CD4-positive, alpha-beta memory T cell (primary cell): ENCODE data around the gene FANCM. TPM values are rescaled to one million over a fixed set of nuclear protein-coding genes. Genes with fewer than 3 reads are reported as not detected.

ENCODE experiments used
- CTCF ChIA-PET: fragments of 350-600 bp; sonication (Branson Sonifier 250); formaldehyde crosslinking; loops from one replicate; lab custom pipeline; 2021; ENCODE audit warnings: inconsistent platforms; ENCODE audit not compliant: partially characterized antibody; lab: Charles Lee
- POLR2A ChIA-PET: fragments of 350-600 bp; sonication (Branson Sonifier 250); formaldehyde crosslinking; loops from one replicate; lab custom pipeline; 2021; ENCODE audit not compliant: partially characterized antibody; lab: Charles Lee
- DNase-seq, 5 donors: peaks; one replicate each; pipeline versions ENCODE4 v3.0.0 to v3.0.0-alpha.2; 2020 to 2022; ENCODE audit warnings: mixed read lengths in 1 of 5
- H3K27ac ChIP-seq: one replicate; pipeline ENCODE4 v1.7.0; 2013; ENCODE audit warnings: low read depth, low read length
- H3K27me3 ChIP-seq: 2 replicates; pipeline ENCODE4 v1.7.0; 2013; ENCODE audit warnings: mild to moderate bottlenecking, low read length, moderate library complexity; ENCODE audit not compliant: insufficient read depth
- H3K36me3 ChIP-seq: 2 replicates; pipeline ENCODE4 v1.7.0; 2013; ENCODE audit warnings: mild to moderate bottlenecking, low read length, moderate library complexity; ENCODE audit not compliant: insufficient read depth
- H3K4me1 ChIP-seq: 2 replicates; pipeline ENCODE4 v1.7.0; 2013; ENCODE audit warnings: mild to moderate bottlenecking, low read length, moderate library complexity; ENCODE audit not compliant: insufficient read depth
- H3K4me3 ChIP-seq, 2 donors: one replicate each; pipeline ENCODE4 v1.7.0; 2013; ENCODE audit warnings: low read length in 2 of 2, mild to moderate bottlenecking in 1 of 2
- H3K9me3 ChIP-seq, 2 donors: one replicate each; pipeline ENCODE4 v1.7.0; 2013; ENCODE audit warnings: low read length in 2 of 2, control low read depth in 1 of 2; ENCODE audit not compliant: control insufficient read depth in 1 of 2
- H3K27ac Mint-ChIP-seq, 7 donors: one replicate each; pipeline ENCODE4 v1.8.0; 2020 to 2021; ENCODE audit warnings: mixed read lengths in 7 of 7, mild to moderate bottlenecking in 6 of 7, inconsistent platforms in 3 of 7, moderate library complexity in 3 of 7
- H3K27me3 Mint-ChIP-seq, 2 donors: one replicate each; pipeline ENCODE4 v1.8.0; 2020 to 2021; ENCODE audit warnings: mixed read lengths in 2 of 2
- H3K36me3 Mint-ChIP-seq, 2 donors: one replicate each; pipeline ENCODE4 v1.8.0; 2020 to 2021; ENCODE audit warnings: mixed read lengths in 2 of 2, inconsistent platforms in 1 of 2, mild to moderate bottlenecking in 1 of 2
- H3K4me1 Mint-ChIP-seq, 4 donors: one replicate each; pipeline ENCODE4 v1.8.0; 2020 to 2021; ENCODE audit warnings: mixed read lengths in 4 of 4, mild to moderate bottlenecking in 1 of 4
- H3K4me3 Mint-ChIP-seq, 8 donors: one replicate each; pipeline ENCODE4 v1.8.0; 2020 to 2021; ENCODE audit warnings: mixed read lengths in 8 of 8, mild to moderate bottlenecking in 7 of 8, moderate library complexity in 6 of 8, inconsistent platforms in 3 of 8
- H3K9me3 Mint-ChIP-seq, 8 donors: one replicate each; pipeline ENCODE4 v1.8.0; 2020 to 2021; ENCODE audit warnings: mixed read lengths in 8 of 8, mild to moderate bottlenecking in 5 of 8, inconsistent platforms in 3 of 8, moderate library complexity in 1 of 8
- intact Hi-C: fragments of 100-400 bp; cut with micrococcal nuclease; formaldehyde crosslinking; loops from one replicate; pipeline ENCODE4 v1.15.1; 2023
- polyA plus RNA-seq, 2 donors: library from polyadenylated mRNA; unstranded; fragments of 300-500 nt; fragmentation: Illumina TruSeq; gene quantifications; one replicate each; pipeline ENCODE4 v1.2.3, GENCODE V29; 2021
- total RNA-seq, 2 experiments: library from RNA; stranded (reverse); gene quantifications; one replicate each; pipeline ENCODE4 v1.2.3, GENCODE V29; 2021

FANCM gene
- total and polyA plus RNA-seq, 4 experiments from 2014 or later: 2.1 to 8.6 (median 6.8) TPM

GRCh38 chr14:45169906-45170305 is 34.2 kb downstream of the FANCM start:
- POLR2A ChIA-PET: no interaction called here
- Histone ChIP-seq H3K27ac (no peak overlapping the region), H3K4me3 (no peak overlapping the region), H3K4me1 (no peaks in the 10 kb centered on the region), H3K9me3 (no peaks in the 10 kb centered on the region), H3K27me3 (no peaks in the 10 kb centered on the region), H3K36me3 (no peaks in the 10 kb centered on the region)
- H3K4me3 Mint-ChIP-seq: no peak overlapping the region
- CTCF ChIA-PET: interaction anchor here (0.6 to 1.0 kb wide), 2 partner anchors 98 to 109 kb away, joined by 3 read pairs; no protein-coding TSS in a partner anchor
- peaks cover 8 to 22% of the 10 kb centered on the region in 2 donors for H3K36me3 Mint-ChIP-seq
- no peaks in the 10 kb centered on the region for H3K4me1 Mint-ChIP-seq
- no peaks in the 10 kb centered on the region for H3K27me3 Mint-ChIP-seq
- peak overlapping the region in 1 of 7 donors; percentile 18 for H3K27ac Mint-ChIP-seq
- DNase-seq: no peak
- H3K9me3 Mint-ChIP-seq: no peaks in the 10 kb centered on the region
- intact Hi-C loops: no loop called here

- H3K27ac ChIP-seq: no peak overlapping the region
- no peaks in the 10 kb centered on the region for H3K9me3 ChIP-seq
- H3K4me1 ChIP-seq: no peaks in the 10 kb centered on the region
- no peaks in the 10 kb centered on the region for H3K27me3 ChIP-seq
- H3K4me3 ChIP-seq: no peak overlapping the region
- H3K4me1 Mint-ChIP-seq: peaks cover 0 to 2% (median under 1%) of the 10 kb centered on the region in 4 donors
- H3K36me3 ChIP-seq: no peaks in the 10 kb centered on the region
- ChIA-PET CTCF (no interaction called here), POLR2A (no interaction called here)
- peaks cover 2 to 5% of the 10 kb centered on the region in 2 donors for H3K36me3 Mint-ChIP-seq
- no peak overlapping the region for H3K27ac Mint-ChIP-seq
- H3K9me3 Mint-ChIP-seq: no peaks in the 10 kb centered on the region
- intact Hi-C loops: no loop called here
- DNase-seq: no peak
- no peak overlapping the region for H3K4me3 Mint-ChIP-seq
- no peaks in the 10 kb centered on the region for H3K27me3 Mint-ChIP-seq
Observed at GRCh38 chr14:45177076-45177475, 41.3 kb downstream of the FANCM start.

GRCh38 chr14:45181329-45181728 is 45.6 kb downstream of the FANCM start:
- no peak for DNase-seq
- no peaks in the 10 kb centered on the region for H3K36me3 ChIP-seq
- intact Hi-C loops: no loop called here
- no peak overlapping the region for H3K4me3 Mint-ChIP-seq
- H3K36me3 Mint-ChIP-seq: peaks cover 2 to 6% of the 10 kb centered on the region in 2 donors
- H3K27me3 ChIP-seq: no peaks in the 10 kb centered on the region
- H3K4me1 Mint-ChIP-seq: peaks cover 0 to 2% (median under 1%) of the 10 kb centered on the region in 4 donors
- H3K9me3 ChIP-seq: no peaks in the 10 kb centered on the region
- POLR2A ChIA-PET: no interaction called here
- no peaks in the 10 kb centered on the region for H3K9me3 Mint-ChIP-seq
- H3K4me3 ChIP-seq: no peak overlapping the region
- H3K4me1 ChIP-seq: no peaks in the 10 kb centered on the region
- H3K27ac Mint-ChIP-seq: no peak overlapping the region
- CTCF ChIA-PET: no interaction called here
- no peak overlapping the region for H3K27ac ChIP-seq
- no peaks in the 10 kb centered on the region for H3K27me3 Mint-ChIP-seq

GRCh38 chr14:45181806-45182205 is 46.1 kb downstream of the FANCM start:
- Histone ChIP-seq H3K27me3 (no peaks in the 10 kb centered on the region), H3K4me1 (no peaks in the 10 kb centered on the region), H3K36me3 (no peaks in the 10 kb centered on the region), H3K4me3 (no peak overlapping the region), H3K27ac (no peak overlapping the region), H3K9me3 (no peaks in the 10 kb centered on the region)
- no peak overlapping the region for H3K27ac Mint-ChIP-seq
- no peak overlapping the region for H3K4me3 Mint-ChIP-seq
- intact Hi-C loops: no loop called here
- H3K4me1 Mint-ChIP-seq: peaks cover 0 to 2% (median under 1%) of the 10 kb centered on the region in 4 donors
- H3K9me3 Mint-ChIP-seq: no peaks in the 10 kb centered on the region
- POLR2A ChIA-PET: no interaction called here
- H3K27me3 Mint-ChIP-seq: no peaks in the 10 kb centered on the region
- peaks cover 5 to 11% of the 10 kb centered on the region in 2 donors for H3K36me3 Mint-ChIP-seq
- DNase-seq: no peak
- CTCF ChIA-PET: no interaction called here

- no peak for DNase-seq
- ChIA-PET CTCF (interaction anchor here (0.7 kb wide), 1 partner anchor 583 kb away, joined by 3 read pairs; no protein-coding TSS in a partner anchor), POLR2A (no interaction called here)
Observed at GRCh38 chr14:45185100-45185814, 49.5 kb downstream of the FANCM start.

GRCh38 chr14:45194964-45195363 is 59.2 kb downstream of the FANCM start:
- Mint-ChIP-seq H3K9me3 (peaks cover 0 to 3% (median 0%) of the 10 kb centered on the region in 8 donors), H3K27ac (no peak overlapping the region)

More at GRCh38 chr14:45185100-45185814, 49.5 kb downstream of the FANCM start:
- Histone ChIP-seq H3K4me1 (no peaks in the 10 kb centered on the region), H3K27ac (no peak overlapping the region), H3K27me3 (no peaks in the 10 kb centered on the region), H3K36me3 (no peaks in the 10 kb centered on the region), H3K4me3 (no peak overlapping the region), H3K9me3 (no peaks in the 10 kb centered on the region)
- H3K4me1 Mint-ChIP-seq: no peaks in the 10 kb centered on the region
- no peak overlapping the region for H3K4me3 Mint-ChIP-seq
- H3K27me3 Mint-ChIP-seq: no peaks in the 10 kb centered on the region
- no peak overlapping the region for H3K27ac Mint-ChIP-seq
- intact Hi-C loops: no loop called here
- H3K9me3 Mint-ChIP-seq: no peaks in the 10 kb centered on the region
- H3K36me3 Mint-ChIP-seq: peaks cover 18 to 23% of the 10 kb centered on the region in 2 donors

GRCh38 chr14:45198551-45198950 is 62.8 kb downstream of the FANCM start:
- no peaks in the 10 kb centered on the region for H3K9me3 ChIP-seq
- H3K4me3 ChIP-seq: no peak overlapping the region
- no peak overlapping the region for H3K27ac Mint-ChIP-seq
- H3K27ac ChIP-seq: no peak overlapping the region
- no peaks in the 10 kb centered on the region for H3K36me3 ChIP-seq
- H3K4me1 ChIP-seq: no peaks in the 10 kb centered on the region
- no peaks in the 10 kb centered on the region for H3K27me3 ChIP-seq
- peaks cover 7 to 15% of the 10 kb centered on the region in 2 donors for H3K36me3 Mint-ChIP-seq
- H3K27me3 Mint-ChIP-seq: no peaks in the 10 kb centered on the region
- peaks cover 0 to 11% (median under 1%) of the 10 kb centered on the region in 4 donors for H3K4me1 Mint-ChIP-seq
- intact Hi-C loops: no loop called here
- DNase-seq: no peak
- peaks cover 0 to 3% (median 0%) of the 10 kb centered on the region in 8 donors for H3K9me3 Mint-ChIP-seq
- ChIA-PET POLR2A (no interaction called here), CTCF (interaction anchor here (1.0 kb wide), 2 partner anchors 69 to 70 kb away, joined by 3 to 4 read pairs; no protein-coding TSS in a partner anchor)
- no peak overlapping the region for H3K4me3 Mint-ChIP-seq

More at GRCh38 chr14:45194964-45195363, 59.2 kb downstream of the FANCM start:
- H3K36me3 Mint-ChIP-seq: peaks cover 4 to 8% of the 10 kb centered on the region in 2 donors
- Histone ChIP-seq H3K4me3 (no peak overlapping the region), H3K27ac (no peak overlapping the region), H3K27me3 (no peaks in the 10 kb centered on the region), H3K4me1 (no peaks in the 10 kb centered on the region), H3K36me3 (no peaks in the 10 kb centered on the region), H3K9me3 (no peaks in the 10 kb centered on the region)
- intact Hi-C loops: no loop called here
- ChIA-PET CTCF (no interaction called here), POLR2A (no interaction called here)
- no peak overlapping the region for H3K4me3 Mint-ChIP-seq
- DNase-seq: no peak
- peaks cover 0 to 3% (median 0%) of the 10 kb centered on the region in 4 donors for H3K4me1 Mint-ChIP-seq
- no peaks in the 10 kb centered on the region for H3K27me3 Mint-ChIP-seq
